Measurements from ENCODE around the gene CYB5R3. TPM values are rescaled to one million over a fixed set of nuclear protein-coding genes. Genes with fewer than 3 reads are reported as not detected.

The CYB5R3 gene
- total RNA-seq = 219 and 293 TPM in 2 replicates

DNA sequence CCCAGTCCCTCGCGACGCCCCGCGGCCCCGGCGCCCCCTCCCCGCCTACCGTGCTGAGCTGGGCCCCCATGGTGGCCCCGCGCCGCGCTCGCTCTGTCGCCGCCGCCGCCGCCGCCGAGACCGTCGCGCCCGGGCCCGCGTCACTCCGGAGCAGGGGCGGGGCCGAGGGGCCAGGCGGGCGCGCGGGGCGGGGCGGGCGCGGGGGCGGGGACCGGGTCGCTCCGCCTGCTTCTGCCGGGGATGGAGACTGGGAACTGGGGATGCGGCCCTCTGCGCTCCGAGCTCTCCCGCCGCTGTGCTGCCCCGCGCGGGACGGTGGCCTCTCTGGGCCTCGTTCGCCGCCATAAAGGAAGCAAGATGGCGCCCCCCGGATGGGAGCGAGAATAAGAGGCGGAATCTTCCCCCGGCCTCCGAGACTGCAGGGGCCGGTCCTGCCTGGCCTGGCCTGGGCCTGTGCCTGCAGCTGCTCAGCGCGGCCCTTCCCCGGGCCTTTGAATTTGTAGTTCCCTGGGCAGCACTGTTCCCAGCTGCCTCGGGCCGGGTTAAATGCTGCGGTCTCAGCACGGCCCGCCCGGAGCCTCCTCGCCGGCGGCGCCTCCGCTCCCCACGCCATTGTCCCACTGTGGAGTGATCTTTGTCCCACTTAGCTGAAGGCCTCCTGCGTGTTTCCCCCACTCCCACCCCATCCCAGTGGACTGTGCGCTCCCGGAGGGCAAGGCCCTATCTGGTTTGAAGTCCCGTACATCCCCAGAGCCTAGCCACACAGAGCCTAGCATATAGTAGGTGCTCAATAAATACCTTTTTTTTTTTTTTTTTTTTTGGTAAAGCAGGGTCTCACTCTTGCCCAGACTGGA lies at the start of gene CYB5R3:
Gene CYB5R3 (minus strand): TSS at position 147 of the 854 bp plus-strand sequence. CDS start 77 bp downstream, at position 70.

DNA sequence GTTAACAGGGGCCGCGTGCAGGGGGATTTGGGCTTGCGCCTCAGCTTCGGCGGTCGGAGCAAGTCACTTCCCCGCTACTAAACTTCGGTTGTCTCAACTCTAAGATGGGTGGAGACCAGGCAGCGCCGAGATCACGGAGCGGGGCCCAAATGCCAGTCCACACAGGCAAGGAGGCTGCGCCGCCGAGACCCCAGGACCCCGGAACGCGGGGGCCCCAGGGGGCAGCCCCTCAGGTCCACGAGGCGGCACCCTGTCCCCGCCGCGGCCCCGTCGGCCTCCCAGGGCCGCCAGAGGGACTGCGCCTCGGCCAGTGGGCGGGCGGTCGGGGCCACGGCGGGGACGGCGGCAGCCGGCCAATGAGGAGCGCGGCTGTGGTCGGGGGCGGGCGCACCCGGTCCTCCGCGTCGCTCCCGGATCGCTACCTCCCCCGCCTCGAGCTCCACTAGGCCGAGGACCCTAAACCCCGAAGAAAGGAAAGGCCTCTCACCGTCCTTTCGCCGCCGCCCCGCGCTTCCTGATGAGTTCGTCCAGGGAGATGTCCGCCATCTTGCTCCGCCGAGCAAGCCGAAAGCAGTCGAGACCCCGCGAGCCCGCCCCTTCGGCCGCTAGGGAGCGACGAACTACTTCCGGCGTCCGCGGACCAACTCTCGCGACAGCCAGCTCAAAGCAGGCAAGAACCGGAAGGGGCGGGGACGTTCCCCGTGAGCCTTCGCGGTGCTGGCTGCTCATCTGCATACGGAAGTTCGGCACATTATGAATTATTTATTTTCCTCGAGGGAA lies 34.7 kb downstream of the CYB5R3 start, which contains the start of gene POLDIP3:
Gene POLDIP3 (minus strand): TSS at position 572 of the 780 bp plus-strand sequence. CDS start 26 bp downstream, at position 546.

Other genes starting within 250 kb of the CYB5R3 start
- gene NFAM1, start 217.0 kb downstream of the CYB5R3 start, total RNA-seq = under 0.01 TPM in 1 of 2 replicates, not detected in the other
- gene RRP7A, start 129.6 kb downstream of the CYB5R3 start, total RNA-seq = 14.3 and 39.4 TPM in 2 replicates
- 1.5 and 2.4 TPM in 2 replicates for gene SERHL2, start 95.4 kb downstream of the CYB5R3 start, total RNA-seq
- 34.4 and 37.0 TPM in 2 replicates for gene POLDIP3, start 34.5 kb downstream of the CYB5R3 start, total RNA-seq
- not detected in 2 replicates for gene ATP5MGL, start 8.8 kb downstream of the CYB5R3 start, total RNA-seq
- 20.0 and 53.4 TPM in 2 replicates for gene A4GALT, start 71.5 kb upstream of the CYB5R3 start, total RNA-seq
- gene ARFGAP3, start 207.9 kb upstream of the CYB5R3 start, total RNA-seq = 36.6 and 38.5 TPM in 2 replicates

Data from mesangial cell (primary cell).